ENCODE results near the gene DVL2.

The DVL2 gene

DNA sequence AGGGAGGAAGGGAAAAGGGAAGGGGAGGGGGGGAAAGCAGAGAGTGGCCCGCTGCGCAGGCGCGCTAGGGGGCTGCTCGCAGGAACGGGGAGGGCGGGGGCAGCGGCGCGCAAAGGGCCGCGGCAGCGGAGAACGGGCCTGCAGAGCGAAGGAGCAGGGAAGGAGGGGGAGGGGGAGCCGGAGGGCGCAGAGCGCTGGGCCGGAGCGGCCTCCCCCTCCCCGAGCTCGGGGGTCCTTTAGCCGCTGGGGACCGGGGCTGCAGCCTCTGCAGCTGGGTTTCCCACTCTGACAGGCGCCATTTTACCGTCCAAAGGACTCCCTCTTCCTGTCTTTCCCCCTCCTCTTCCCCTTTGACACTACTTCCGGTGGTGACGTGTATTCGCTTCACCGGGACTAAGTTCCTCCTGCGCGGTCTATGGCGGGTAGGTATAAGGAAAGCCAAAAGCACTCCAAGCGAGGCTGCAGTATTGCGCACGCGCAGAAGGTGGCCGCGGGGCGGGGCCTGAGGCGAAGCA lies 17.4 kb upstream of the DVL2 start, which contains the start of gene CTDNEP1:
Gene CTDNEP1, minus strand, starts transcription at position 74 of the 515 bp plus-strand sequence. CDS start 438 bp downstream, outside the sequence.
- TF ChIP-seq, protein P1, sequence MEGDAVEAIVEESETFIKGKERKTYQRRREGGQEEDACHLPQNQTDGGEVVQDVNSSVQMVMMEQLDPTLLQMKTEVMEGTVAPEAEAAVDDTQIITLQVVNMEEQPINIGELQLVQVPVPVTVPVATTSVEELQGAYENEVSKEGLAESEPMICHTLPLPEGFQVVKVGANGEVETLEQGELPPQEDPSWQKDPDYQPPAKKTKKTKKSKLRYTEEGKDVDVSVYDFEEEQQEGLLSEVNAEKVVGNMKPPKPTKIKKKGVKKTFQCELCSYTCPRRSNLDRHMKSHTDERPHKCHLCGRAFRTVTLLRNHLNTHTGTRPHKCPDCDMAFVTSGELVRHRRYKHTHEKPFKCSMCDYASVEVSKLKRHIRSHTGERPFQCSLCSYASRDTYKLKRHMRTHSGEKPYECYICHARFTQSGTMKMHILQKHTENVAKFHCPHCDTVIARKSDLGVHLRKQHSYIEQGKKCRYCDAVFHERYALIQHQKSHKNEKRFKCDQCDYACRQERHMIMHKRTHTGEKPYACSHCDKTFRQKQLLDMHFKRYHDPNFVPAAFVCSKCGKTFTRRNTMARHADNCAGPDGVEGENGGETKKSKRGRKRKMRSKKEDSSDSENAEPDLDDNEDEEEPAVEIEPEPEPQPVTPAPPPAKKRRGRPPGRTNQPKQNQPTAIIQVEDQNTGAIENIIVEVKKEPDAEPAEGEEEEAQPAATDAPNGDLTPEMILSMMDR (IDR thresholded peaks at IDR 0.05; ENCODE audit: unreplicated experiment in 3 of 3): no peak
- Mint-ChIP-seq H3K4me1 (peaks cover 40% of the 10 kb centered on the region), H3K27me3 (ENCODE audit: low read depth) (no peaks in the 10 kb centered on the region), H3K27ac (peak within 1 kb of the TSS; percentile 99), H3K4me3 (peak within 1 kb of the TSS; percentile 87 to 100 (median 98)), H3K36me3 (ENCODE audit: low read depth) (peaks cover 34% of the 10 kb centered on the region), H3K9me3 (no peaks in the 10 kb centered on the region)

DNA sequence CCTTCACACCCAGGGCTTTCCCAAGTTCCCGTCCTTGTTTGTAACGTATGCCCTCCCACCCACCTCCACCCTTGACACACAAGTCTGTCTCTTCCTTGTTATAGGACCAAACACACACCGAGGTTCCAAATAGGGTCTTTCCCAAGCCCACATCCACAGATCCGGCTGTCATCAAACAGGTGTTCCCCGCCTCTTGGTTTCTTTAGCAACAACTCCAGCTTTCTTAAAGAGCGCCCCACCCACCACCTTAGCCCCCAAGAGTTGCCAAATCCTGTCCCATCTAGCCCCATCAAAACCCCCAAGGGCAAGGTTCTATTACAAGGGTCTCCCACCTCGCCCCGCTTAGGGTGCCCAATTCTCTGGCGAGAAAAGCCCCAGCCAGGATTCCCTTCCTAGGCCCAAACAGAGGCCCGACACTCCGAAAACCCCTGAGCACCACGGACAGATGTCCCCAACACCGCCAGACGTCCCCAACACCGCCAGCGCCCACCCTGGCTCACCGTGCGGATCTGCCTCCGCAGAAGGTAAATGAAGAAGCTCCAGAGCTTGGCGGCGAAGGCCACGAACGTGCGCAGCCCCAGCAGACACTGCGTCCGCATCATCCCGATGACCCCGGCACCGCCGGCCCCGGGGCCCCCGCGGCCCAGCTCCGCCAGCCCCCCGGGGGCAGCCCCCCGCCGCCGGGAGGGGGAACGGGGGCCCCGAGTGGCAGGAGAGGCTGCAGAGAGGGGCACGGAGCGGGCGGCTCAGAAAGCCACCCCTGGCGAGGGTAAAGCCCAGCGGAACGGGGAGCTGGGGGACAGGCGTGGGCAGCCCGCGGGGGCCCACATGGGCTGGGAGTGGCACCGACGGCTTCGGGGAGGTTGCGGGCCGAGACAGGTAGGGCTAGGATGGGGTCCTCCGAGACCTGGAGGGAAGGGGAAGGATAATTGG lies 16.6 kb upstream of the DVL2 start:
- peaks cover 36% of the 10 kb centered on the region for H3K36me3 Mint-ChIP-seq (ENCODE audit: low read depth)
- TF ChIP-seq, protein P1 (IDR thresholded peaks at IDR 0.05; ENCODE audit: unreplicated experiment in 3 of 3): no peak
- peak overlapping the region; percentile 87 to 100 (median 98) for H3K4me3 Mint-ChIP-seq
- H3K27ac Mint-ChIP-seq: peak overlapping the region; percentile 98 to 99 (median 99)
- peaks cover 40% of the 10 kb centered on the region for H3K4me1 Mint-ChIP-seq
- no peaks in the 10 kb centered on the region for H3K9me3 Mint-ChIP-seq
- H3K27me3 Mint-ChIP-seq (ENCODE audit: low read depth): no peaks in the 10 kb centered on the region

DNA sequence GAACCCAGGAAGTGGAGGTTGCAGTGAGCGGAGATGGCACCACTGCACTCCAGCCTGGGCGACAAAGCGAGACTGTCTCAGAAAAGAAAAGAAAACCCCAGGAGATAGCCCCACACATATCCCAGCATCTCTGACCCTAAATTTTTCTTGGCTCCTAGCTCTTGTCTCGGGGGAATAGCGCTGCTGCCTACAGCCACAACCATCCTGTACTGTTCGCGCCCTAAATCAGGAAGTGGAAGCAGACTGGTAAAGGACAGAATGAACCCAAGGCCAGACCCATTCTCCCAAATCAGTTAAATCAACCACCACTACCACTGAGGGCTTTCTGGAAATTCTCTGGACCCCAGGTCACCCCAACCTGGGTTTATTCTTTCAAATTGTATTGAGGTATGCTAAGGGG lies 15.5 kb upstream of the DVL2 start:
- peak overlapping the region; percentile 95 to 98 (median 97) for H3K27ac Mint-ChIP-seq
- H3K9me3 Mint-ChIP-seq: no peaks in the 10 kb centered on the region
- peaks cover 40% of the 10 kb centered on the region for H3K4me1 Mint-ChIP-seq
- TF ChIP-seq, protein P1 (IDR thresholded peaks at IDR 0.05; ENCODE audit: unreplicated experiment in 3 of 3): no peak
- peak overlapping the region; percentile 87 to 100 (median 98) for H3K4me3 Mint-ChIP-seq
- no peaks in the 10 kb centered on the region for H3K27me3 Mint-ChIP-seq (ENCODE audit: low read depth)
- H3K36me3 Mint-ChIP-seq (ENCODE audit: low read depth): peaks cover 37% of the 10 kb centered on the region

DNA sequence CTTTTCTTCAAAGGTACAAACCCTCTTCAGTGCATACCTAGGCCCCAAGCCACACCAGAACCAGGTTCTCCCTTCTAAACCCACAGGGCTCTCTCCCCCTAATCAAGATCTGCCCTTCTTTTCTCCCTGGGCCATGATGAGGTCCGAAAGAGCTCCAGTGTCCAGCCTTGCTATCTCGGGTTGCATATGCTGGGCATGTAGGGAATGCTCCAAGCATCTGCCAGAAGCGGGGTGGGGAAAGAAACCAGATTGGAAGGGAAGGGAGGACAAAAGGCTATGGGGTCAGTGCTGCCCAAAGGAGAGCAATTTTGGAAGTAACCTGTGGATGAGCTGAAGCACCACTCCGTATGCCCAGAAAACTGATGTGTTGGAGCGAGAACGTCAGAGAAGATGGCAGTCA lies 14.9 kb upstream of the DVL2 start:
- Mint-ChIP-seq H3K4me3 (peak overlapping the region; percentile 87 to 100 (median 98)), H3K27ac (peak overlapping the region; percentile 24 to 98 (median 56)), H3K27me3 (ENCODE audit: low read depth) (no peaks in the 10 kb centered on the region), H3K9me3 (no peaks in the 10 kb centered on the region), H3K4me1 (peaks cover 40% of the 10 kb centered on the region), H3K36me3 (ENCODE audit: low read depth) (peaks cover 37% of the 10 kb centered on the region)
- TF ChIP-seq, protein P1 (IDR thresholded peaks at IDR 0.05; ENCODE audit: unreplicated experiment in 3 of 3): no peak

DNA sequence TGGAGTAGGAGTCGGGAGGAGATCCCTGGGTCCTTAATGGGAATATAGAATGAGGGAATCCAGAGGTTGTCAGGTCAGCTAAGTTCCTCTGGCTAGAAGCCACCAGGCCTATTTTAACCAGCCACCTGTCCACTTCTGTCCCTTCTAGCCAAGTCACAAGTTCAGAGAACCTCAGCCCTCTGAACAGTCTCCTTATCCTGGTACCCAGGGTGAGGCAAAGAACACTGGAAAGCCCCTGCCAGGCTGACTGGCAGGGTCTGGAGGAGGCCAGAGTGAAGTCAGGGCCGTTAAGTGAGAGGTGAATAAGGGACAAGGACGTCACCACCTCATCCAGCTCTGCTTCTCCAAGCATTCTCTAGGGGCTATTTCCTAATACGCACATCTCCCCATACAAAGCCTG lies 14.5 kb upstream of the DVL2 start:
- H3K4me1 Mint-ChIP-seq: peaks cover 40% of the 10 kb centered on the region
- no peaks in the 10 kb centered on the region for H3K27me3 Mint-ChIP-seq (ENCODE audit: low read depth)
- TF ChIP-seq, protein P1 (IDR thresholded peaks at IDR 0.05; ENCODE audit: unreplicated experiment in 3 of 3): no peak
- peak overlapping the region; percentile 87 to 100 (median 98) for H3K4me3 Mint-ChIP-seq
- no peaks in the 10 kb centered on the region for H3K9me3 Mint-ChIP-seq
- H3K36me3 Mint-ChIP-seq (ENCODE audit: low read depth): peaks cover 34% of the 10 kb centered on the region
- H3K27ac Mint-ChIP-seq: peak overlapping the region; percentile 16 to 98 (median 19)
